Skeletal muscle satellite cell (primary cell): ENCODE measurements around the gene CAPN2.

Experiments
- H3K27me3 ChIP-seq: 2 replicates; pipeline ENCODE4 v1.7.0; 2013; ENCODE audit warnings: low read length; ENCODE audit not compliant: control insufficient read depth, insufficient read depth
- H3K36me3 ChIP-seq: 2 replicates; pipeline ENCODE4 v1.7.0; 2013; ENCODE audit warnings: mild to moderate bottlenecking, control low read depth, low read length; ENCODE audit not compliant: insufficient read depth
- H3K4me1 ChIP-seq: 2 replicates; pipeline ENCODE4 v1.7.0; 2013; ENCODE audit warnings: low read length; ENCODE audit not compliant: control insufficient read depth, insufficient read depth
- H3K4me2 ChIP-seq: 2 replicates; pipeline ENCODE4 v1.7.0; 2013; ENCODE audit warnings: mild to moderate bottlenecking, low read length
- H3K4me3 ChIP-seq: 2 replicates; pipeline ENCODE4 v1.7.0; 2013; ENCODE audit warnings: low read length
- H3K9ac ChIP-seq: 2 replicates; pipeline ENCODE4 v1.7.0; 2013; ENCODE audit warnings: mild to moderate bottlenecking, low read depth, low read length, moderate library complexity
- H3K9me3 ChIP-seq: replicated peaks from 2 replicates; pipeline ENCODE4 v1.7.0; 2013; ENCODE audit warnings: mild to moderate bottlenecking, control low read depth, low read length

The CAPN2 gene

DNA sequence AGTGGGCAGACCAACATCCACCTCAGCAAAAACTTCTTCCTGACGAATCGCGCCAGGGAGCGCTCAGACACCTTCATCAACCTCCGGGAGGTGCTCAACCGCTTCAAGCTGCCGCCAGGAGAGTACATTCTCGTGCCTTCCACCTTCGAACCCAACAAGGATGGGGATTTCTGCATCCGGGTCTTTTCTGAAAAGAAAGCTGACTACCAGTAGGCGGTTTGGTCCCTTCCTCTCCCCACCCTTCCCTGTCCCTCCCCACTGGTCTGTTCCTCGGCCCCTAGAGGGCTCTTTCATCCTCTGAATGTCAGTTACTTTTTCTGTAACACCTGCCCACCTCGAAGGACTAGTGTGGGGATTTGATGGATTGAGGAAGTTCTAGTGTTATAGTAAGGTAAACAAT is 46.9 kb downstream of the CAPN2 start:
- Histone ChIP-seq H3K4me1 (no peaks in the 10 kb centered on the region), H3K4me2 (no peak overlapping the region), H3K9me3 (no peaks in the 10 kb centered on the region), H3K4me3 (no peak overlapping the region), H3K9ac (no peak overlapping the region), H3K36me3 (peaks cover 99% of the 10 kb centered on the region), H3K27me3 (no peaks in the 10 kb centered on the region)

DNA sequence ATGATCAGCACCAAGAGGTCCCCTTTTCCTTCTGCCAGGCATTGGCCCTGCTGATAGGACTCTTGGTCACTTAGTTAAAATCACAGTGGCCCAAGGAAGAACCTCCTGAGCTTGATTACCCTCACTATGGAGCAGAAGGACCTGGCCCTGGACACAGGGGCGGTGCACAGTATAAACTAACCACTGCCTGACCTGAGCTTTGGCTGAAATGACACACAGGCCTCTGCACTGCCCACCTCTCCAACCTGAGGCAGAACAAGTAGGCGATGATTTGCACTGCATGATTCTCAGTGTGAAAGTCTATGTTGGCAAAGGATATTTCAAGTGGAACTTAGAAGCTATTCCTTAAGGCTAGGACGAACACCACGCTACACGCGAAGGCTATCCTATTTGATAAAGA is 48.5 kb downstream of the CAPN2 start:
- Histone ChIP-seq H3K27me3 (no peaks in the 10 kb centered on the region), H3K4me3 (no peak overlapping the region), H3K4me2 (no peak overlapping the region), H3K36me3 (peaks cover 98% of the 10 kb centered on the region), H3K4me1 (no peaks in the 10 kb centered on the region), H3K9me3 (no peaks in the 10 kb centered on the region), H3K9ac (no peak overlapping the region)

DNA sequence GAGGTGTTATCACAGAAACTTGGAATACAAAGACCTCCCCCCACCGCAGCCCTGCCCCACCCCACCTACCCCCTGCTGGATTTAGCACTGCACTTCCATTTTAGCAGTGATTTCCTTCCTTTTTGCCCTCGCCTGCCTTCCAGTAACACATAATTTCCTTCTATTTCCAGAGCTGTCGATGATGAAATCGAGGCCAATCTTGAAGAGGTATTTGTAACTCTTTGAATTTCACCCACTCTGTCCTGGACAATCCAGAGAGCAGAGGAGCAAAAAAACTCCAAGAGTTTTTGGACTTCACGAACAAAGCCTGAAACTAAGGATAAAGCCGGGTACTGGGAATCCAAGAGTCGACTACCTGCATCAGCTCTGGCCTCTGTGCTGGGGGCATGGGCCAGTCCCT is 49.1 kb downstream of the CAPN2 start:
- H3K36me3 ChIP-seq: peaks cover 98% of the 10 kb centered on the region

DNA sequence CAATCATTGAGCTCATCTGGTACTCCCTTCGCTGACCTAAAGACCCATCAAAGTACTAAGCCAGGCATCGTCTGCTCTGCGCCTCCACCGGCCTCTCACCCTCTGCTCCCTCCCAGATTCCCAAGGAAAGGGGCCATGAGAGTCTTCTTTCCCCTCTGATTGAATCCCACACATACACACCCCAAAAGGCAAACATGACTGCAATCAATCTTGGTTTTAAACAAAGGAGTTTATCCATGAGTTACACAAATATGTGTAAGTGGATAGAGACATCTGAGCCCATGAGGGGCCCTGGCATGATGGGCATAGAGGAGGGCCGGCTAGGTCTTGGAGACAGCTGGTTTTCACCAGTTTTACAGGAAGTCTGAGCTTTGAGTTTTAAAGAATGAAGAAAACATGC is 50.9 kb downstream of the CAPN2 start:
- Histone ChIP-seq H3K27me3 (no peaks in the 10 kb centered on the region), H3K4me2 (no peak overlapping the region), H3K9ac (no peak overlapping the region), H3K9me3 (no peaks in the 10 kb centered on the region), H3K36me3 (peaks cover 82% of the 10 kb centered on the region), H3K4me3 (no peak overlapping the region), H3K4me1 (no peaks in the 10 kb centered on the region)

More for the DNA sequence above, 49.1 kb downstream of the CAPN2 start:
- H3K4me1 ChIP-seq: no peaks in the 10 kb centered on the region
- H3K4me3 ChIP-seq: no peak overlapping the region
- H3K9me3 ChIP-seq: no peaks in the 10 kb centered on the region
- H3K27me3 ChIP-seq: no peaks in the 10 kb centered on the region
- H3K9ac ChIP-seq: no peak overlapping the region
- no peak overlapping the region for H3K4me2 ChIP-seq

DNA sequence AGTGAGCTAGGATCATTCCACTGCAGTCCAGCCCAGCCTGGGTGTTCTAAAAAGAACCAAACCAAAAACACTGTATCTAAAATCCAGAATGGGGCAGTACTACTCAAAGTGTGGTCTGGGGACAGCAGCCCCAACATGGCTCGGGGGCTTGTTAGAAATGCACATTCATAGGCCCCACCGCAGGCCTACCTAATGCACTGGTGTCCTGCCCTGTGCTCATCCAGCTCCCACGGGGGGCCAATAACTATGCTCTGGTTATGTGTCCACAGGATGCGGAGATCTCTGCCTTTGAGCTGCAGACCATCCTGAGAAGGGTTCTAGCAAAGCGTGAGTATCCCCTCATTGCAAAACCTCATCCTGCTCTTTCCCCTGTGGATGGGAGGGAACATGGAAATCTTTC is 51.5 kb downstream of the CAPN2 start:
- Histone ChIP-seq H3K27me3 (no peaks in the 10 kb centered on the region), H3K36me3 (peaks cover 78% of the 10 kb centered on the region)

DNA sequence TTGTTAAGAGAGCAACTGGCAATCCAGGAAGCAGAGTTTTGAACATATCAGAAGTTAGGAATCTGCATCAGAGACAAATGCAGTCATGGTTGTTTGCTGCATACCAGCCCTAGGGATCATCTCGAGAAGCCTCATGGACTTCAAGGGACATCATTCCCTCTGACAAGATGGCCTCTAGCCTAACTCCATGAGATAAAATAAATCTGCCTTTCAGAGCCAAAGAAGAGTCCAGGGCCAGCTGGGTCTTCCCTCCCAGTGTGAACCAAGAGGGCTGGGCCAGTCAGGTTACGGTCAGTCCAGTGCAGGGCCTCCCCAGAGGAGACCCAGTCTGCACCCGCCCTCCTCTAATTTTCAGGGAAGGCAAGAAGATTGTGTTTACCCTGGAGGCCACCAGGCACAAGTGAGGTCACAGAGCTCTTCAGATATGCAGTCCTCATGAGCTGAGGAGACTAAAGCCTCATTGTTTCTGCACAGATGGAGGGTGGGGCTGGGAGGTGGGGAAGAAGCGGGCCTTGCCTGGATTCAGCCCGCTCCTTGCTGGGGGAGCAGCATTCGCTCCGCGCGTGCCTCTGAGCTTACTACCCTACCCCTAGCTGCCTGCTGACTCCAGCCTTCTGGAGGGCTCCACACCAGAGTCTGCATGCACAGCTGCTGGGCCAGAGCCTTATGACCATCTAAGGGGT is 52.8 kb downstream of the CAPN2 start:
- H3K36me3 ChIP-seq: peaks cover 78% of the 10 kb centered on the region
- no peak overlapping the region for H3K9ac ChIP-seq
- H3K4me1 ChIP-seq: peaks cover 7% of the 10 kb centered on the region
- H3K4me2 ChIP-seq: no peak overlapping the region
- no peak overlapping the region for H3K4me3 ChIP-seq
- no peaks in the 10 kb centered on the region for H3K27me3 ChIP-seq
- no peaks in the 10 kb centered on the region for H3K9me3 ChIP-seq

More for the DNA sequence above, 51.5 kb downstream of the CAPN2 start:
- H3K9me3 ChIP-seq: no peaks in the 10 kb centered on the region
- no peak overlapping the region for H3K9ac ChIP-seq
- no peaks in the 10 kb centered on the region for H3K4me1 ChIP-seq
- no peak overlapping the region for H3K4me2 ChIP-seq
- H3K4me3 ChIP-seq: no peak overlapping the region

DNA sequence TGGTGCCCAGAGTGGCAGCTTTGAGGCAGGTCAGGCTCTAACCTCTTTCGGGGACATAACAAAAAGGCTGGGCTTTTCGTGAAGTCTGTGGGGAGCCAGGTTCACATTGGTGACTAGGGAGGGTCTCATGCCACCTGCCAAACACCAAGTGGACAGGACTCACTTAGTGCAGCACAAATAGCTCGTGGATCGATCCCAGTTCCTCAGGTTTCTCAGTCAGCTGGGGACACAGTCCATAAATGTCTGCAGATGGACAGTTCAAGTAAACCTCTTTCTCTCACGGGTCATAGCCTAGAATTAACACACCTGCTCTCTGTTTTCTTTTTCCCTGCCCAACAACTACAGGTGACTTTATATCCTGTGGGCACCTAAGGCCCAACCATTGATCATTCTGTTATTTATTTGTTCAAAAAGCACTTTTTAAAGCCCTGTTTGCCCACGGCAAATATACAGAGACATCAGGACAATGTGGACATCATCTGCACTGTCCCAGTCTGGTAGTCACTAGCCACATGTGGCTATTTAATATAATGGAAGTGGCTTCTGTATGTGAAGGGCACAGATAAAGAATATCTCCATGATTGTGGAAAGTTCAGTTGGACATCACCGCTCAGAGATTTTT is 53.5 kb downstream of the CAPN2 start:
- no peaks in the 10 kb centered on the region for H3K27me3 ChIP-seq
- H3K4me3 ChIP-seq: no peak overlapping the region
- no peaks in the 10 kb centered on the region for H3K9me3 ChIP-seq
- no peak overlapping the region for H3K4me2 ChIP-seq
- H3K36me3 ChIP-seq: peaks cover 78% of the 10 kb centered on the region
- peaks cover 14% of the 10 kb centered on the region for H3K4me1 ChIP-seq
- H3K9ac ChIP-seq: no peak overlapping the region

DNA sequence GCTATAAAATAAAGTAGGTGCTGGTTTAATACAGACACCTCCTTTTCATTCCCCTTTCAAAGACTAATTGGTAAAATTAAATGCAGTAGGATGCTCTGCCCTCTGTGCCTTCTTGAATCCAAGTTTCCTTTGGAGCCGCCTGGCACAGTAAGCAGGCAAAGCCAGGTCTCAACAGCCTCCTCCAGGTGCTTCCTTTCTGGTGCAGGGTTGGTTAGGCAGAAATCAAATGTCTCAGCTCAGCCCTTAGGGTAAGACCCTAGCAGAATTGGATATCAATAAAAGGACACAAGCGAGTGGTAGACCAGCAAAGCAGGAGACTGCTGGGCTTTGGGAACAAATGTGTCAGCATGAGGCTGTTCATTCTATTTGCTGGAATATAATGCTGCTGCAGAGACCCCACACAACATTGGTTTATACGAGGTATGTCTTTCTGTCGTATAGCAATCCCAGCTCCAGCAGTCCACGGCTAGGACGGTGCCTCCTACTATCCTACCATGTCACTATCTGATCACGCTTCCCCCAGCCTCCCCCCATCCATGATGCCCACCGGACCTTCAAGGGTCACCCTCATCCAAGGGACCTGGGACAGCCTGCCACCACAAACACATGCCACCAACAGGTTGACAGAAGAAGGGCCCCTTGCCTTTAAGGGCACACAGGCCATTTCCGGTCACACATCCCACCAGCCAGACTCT is 58.4 kb downstream of the CAPN2 start:
- Histone ChIP-seq H3K4me1 (peaks cover 55% of the 10 kb centered on the region), H3K4me3 (no peak overlapping the region), H3K4me2 (peak overlapping the region; percentile 73), H3K9ac (peak overlapping the region; percentile 55), H3K9me3 (no peaks in the 10 kb centered on the region), H3K27me3 (no peaks in the 10 kb centered on the region), H3K36me3 (peaks cover 75% of the 10 kb centered on the region)

DNA sequence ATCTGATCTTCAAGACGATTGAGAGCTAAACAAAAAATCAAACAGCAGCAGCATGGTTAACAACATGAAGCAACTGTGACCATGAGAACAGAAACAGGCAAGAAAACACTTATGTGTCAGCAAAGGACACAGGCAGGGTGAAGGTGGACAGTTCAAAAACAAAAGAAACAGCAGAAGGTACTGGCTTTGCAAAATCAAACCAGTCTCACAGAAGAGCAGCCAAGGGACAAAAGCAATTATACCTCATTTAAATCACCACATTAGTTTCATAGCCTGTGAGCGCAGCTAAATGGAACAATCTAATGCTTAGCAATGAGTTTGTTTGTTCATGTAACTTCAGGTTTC is 59.1 kb downstream of the CAPN2 start:
- Histone ChIP-seq H3K36me3 (peaks cover 75% of the 10 kb centered on the region), H3K27me3 (no peaks in the 10 kb centered on the region), H3K4me2 (peak overlapping the region; percentile 73), H3K4me1 (peaks cover 62% of the 10 kb centered on the region), H3K9me3 (no peaks in the 10 kb centered on the region), H3K9ac (peak overlapping the region; percentile 55), H3K4me3 (peak overlapping the region; percentile 19)

DNA sequence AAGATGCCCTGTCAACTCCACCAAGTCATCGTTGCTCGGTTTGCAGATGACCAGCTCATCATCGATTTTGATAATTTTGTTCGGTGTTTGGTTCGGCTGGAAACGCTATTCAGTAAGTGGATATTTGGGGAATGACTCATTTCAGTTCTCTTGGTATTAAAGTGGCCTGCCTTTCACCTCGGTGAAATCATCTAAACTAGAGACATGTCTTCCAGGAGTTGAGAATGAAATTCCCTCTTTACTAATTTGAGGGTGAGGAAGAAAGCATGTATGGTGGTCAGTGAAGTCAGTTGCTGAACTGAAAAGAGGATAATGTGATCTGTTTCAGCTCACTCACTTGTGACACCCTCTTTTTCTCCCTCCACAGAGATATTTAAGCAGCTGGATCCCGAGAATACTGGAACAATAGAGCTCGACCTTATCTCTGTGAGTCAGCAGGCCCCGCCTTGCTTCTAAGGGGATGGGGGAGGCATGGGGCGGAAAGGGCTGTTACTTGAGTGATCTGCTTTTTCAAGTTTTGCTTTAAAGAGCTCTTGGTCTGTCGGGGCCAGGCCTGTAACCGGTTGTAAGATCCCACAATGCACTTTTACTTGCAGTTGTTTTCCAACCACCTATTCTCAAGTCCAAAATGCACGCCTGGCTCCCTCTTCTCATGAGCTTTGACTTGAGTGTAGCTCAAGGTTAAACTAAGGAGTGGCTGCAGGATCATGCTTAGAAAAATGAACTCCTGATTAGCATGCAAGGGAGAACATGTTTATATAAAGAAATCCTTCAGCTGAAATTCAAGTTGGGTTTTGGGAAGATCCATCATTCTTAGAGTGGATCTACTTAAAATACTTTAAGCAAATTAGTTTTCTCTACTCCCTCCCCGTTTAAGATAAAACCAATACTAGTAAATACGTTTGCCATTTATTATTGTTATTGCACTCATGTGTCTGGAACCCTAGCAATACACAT is 59.8 kb downstream of the CAPN2 start:
- peaks cover 64% of the 10 kb centered on the region for H3K4me1 ChIP-seq
- peak overlapping the region; percentile 55 for H3K9ac ChIP-seq
- H3K4me2 ChIP-seq: peak overlapping the region; percentile 73
- H3K9me3 ChIP-seq: no peaks in the 10 kb centered on the region
- H3K36me3 ChIP-seq: peaks cover 77% of the 10 kb centered on the region
- peak overlapping the region; percentile 19 for H3K4me3 ChIP-seq
- no peaks in the 10 kb centered on the region for H3K27me3 ChIP-seq

DNA sequence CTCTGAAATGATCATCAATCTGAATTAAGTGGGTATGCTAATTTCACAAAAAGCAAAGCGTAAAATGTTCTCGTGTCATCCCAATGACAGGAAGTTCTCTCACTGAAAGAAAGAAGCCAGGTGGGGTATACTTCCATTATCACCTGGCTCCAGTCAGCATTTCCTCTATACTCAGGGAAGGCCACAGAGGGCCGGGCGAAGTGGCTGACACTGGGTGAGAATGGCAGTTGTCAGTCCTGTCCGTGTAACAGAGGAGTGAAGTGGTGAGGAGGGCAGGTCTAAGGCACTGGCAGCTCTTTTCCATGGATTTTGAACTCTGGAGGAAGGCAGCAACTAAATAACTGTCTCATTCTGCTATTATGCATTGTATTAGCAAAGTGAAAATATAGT is 60.4 kb downstream of the CAPN2 start:
- H3K9me3 ChIP-seq: no peaks in the 10 kb centered on the region

More for the DNA sequence above, 60.4 kb downstream of the CAPN2 start:
- Histone ChIP-seq H3K4me3 (no peak overlapping the region), H3K4me1 (peaks cover 64% of the 10 kb centered on the region), H3K9ac (peak overlapping the region; percentile 55), H3K4me2 (peak overlapping the region; percentile 73), H3K27me3 (no peaks in the 10 kb centered on the region), H3K36me3 (peaks cover 81% of the 10 kb centered on the region)
